C4-2B (cell line): ENCODE data around the gene MR1.

ENCODE experiments used
- CTCF ChIP-seq: fragments of 450-650 bp; conservative IDR thresholded peaks from 2 replicates; pipeline ENCODE4 v1.5.1; 2017; ENCODE audit warnings: mild to moderate bottlenecking
- ZFX ChIP-seq: fragments of 450-650 bp; IDR thresholded peaks from 2 replicates; pipeline ENCODE4 v1.6.1; 2017

- TF ChIP-seq CTCF (no peak), ZFX (no peak)
Observed at GRCh38 chr1:181057079-181057478, 23.3 kb downstream of the MR1 start.
